ENCODE results near the gene HACL1. TPM values are rescaled to one million over a fixed set of nuclear protein-coding genes. Genes with fewer than 3 reads are reported as not detected.

The HACL1 gene
- polyA plus RNA-seq, 1 donor (not counting 4 experiments of a cell fraction or from before 2014, with no cell fraction given), result 23.1 TPM

DNA sequence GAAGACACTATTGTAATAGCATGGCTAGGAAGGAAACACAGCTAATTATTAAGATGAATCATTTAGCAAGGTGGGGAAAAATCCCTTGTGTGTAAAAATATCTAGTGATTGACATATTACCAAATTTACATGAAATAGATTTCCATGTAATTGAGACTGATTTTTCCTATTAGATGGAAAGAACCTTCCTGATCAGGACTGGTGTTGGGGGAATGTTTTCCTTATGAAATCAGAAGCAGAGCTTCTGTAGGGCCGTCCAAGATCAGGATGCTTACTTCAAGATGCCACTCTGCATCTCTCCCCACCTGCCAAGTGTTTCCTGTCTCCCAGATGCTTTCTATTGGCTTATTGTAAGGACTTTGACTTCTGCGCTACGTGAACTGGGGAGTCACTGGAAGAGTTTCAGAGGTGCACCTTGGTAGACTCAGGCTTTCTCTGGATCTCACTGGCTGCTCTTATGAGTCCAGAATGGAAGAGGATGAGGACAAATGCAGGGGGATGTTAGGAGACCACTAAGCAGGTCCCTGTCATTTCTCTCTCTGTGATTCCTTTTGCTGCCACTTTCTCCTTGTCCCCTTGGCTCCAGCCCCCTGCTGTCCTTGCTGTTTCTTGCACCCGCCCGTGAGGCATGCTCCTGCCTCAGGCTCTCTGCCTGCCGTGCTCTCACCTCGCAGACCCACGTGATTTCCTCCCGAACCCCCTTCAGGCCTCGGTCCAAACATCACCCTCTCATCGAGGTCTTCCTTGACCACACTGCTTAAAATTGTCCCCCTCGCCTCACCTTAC, 30.2 kb upstream of the HACL1 start:
- dilution Hi-C loops (cut with MboI; ENCODE audit: extremely low pct_ligation_motif_present, low sequenced_read_pairs), result no loop called here
- FAIRE-seq, result no peak
- Histone ChIP-seq H3K27me3 (ENCODE audit: control insufficient read depth, extremely low read depth, insufficient read depth, low read length) (no peaks in the 10 kb centered on the region), H3K9me1 (ENCODE audit: control insufficient read depth, extremely low read depth, insufficient read depth, low read length) (no peaks in the 10 kb centered on the region), H2AFZ (ENCODE audit: control insufficient read depth, low read length) (no peak overlapping the region), H3K9me3 (ENCODE audit: control insufficient read depth, low read depth, low read length) (no peaks in the 10 kb centered on the region), H3K4me2 (ENCODE audit: control insufficient read depth, extremely low read depth, insufficient read depth, low read depth, low read length) (peak overlapping the region; percentile 93), H3K79me2 (ENCODE audit: control insufficient read depth, insufficient read depth, low read length) (no peaks in the 10 kb centered on the region), H3K27ac (ENCODE audit: control insufficient read depth, insufficient read depth, low read length) (no peak overlapping the region), H4K20me1 (ENCODE audit: control insufficient read depth, extremely low read depth, insufficient read depth, low read length) (no peaks in the 10 kb centered on the region), H3K9ac (ENCODE audit: control insufficient read depth, extremely low read depth, insufficient read depth, low read length) (no peak overlapping the region), H3K4me3 (ENCODE audit: control insufficient read depth in 2 of 3, extremely low read depth in 1 of 3, insufficient read depth in 2 of 3, low read depth in 1 of 3, low read length in 3 of 3) (no peak overlapping the region), H3K4me1 (ENCODE audit: control insufficient read depth, extremely low read depth, insufficient read depth, low read length) (peaks cover 30% of the 10 kb centered on the region), H3K36me3 (ENCODE audit: control insufficient read depth in 2 of 2, extremely low read depth in 1 of 2, insufficient read depth in 2 of 2, low read length in 2 of 2) (no peaks in the 10 kb centered on the region)
- no peak for DNase-seq (ENCODE audit: low read depth, low spot score)
- TF ChIP-seq, protein P1, sequence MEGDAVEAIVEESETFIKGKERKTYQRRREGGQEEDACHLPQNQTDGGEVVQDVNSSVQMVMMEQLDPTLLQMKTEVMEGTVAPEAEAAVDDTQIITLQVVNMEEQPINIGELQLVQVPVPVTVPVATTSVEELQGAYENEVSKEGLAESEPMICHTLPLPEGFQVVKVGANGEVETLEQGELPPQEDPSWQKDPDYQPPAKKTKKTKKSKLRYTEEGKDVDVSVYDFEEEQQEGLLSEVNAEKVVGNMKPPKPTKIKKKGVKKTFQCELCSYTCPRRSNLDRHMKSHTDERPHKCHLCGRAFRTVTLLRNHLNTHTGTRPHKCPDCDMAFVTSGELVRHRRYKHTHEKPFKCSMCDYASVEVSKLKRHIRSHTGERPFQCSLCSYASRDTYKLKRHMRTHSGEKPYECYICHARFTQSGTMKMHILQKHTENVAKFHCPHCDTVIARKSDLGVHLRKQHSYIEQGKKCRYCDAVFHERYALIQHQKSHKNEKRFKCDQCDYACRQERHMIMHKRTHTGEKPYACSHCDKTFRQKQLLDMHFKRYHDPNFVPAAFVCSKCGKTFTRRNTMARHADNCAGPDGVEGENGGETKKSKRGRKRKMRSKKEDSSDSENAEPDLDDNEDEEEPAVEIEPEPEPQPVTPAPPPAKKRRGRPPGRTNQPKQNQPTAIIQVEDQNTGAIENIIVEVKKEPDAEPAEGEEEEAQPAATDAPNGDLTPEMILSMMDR (optimal IDR thresholded peaks at IDR 0.05 in 1 of 3, IDR thresholded peaks at IDR 0.05 in 1 of 3, conservative IDR thresholded peaks at IDR 0.05 in 1 of 3; ENCODE audit: extremely low read depth in 1 of 3, insufficient read depth in 2 of 3, low read length in 3 of 3), result no peak
- no peak for TF ChIP-seq EZH2 (IDR thresholded peaks at IDR 0.05; ENCODE audit: low read length)

DNA sequence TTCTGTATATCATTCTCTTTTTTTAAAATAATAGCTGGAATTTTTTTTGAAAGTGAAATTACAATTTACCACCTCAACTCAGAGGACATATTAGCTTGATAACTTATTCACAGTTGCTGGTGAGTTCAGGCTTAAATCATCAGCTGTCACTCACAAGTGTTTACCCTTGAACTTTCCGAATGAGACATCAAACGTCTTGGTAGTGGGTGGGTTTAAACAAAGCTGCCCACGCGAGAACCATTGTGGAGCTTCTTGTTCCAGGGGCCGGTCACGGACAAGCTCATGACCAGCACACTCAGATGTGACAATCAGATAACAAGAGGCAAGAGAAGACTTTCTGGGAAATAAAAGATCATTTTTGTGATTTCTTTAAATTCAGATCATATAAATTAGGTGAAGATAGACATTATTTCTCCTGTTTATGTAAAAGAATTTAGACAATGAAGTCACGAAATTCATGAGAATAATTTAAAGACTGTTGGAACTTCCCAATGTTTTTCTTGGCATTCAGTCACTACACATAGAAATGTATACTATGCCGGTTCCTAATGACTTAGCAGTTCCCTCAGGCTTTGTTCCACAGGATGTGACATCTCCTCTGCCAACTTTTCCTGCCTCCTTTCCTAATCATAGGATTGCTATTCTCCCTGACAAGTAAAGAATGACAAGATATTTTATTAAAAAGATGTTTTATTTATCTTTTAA, 29.4 kb upstream of the HACL1 start:
- TF ChIP-seq, protein P1 (optimal IDR thresholded peaks at IDR 0.05 in 1 of 3, IDR thresholded peaks at IDR 0.05 in 1 of 3, conservative IDR thresholded peaks at IDR 0.05 in 1 of 3; ENCODE audit: extremely low read depth in 1 of 3, insufficient read depth in 2 of 3, low read length in 3 of 3), result no peak
- TF ChIP-seq EZH2 (IDR thresholded peaks at IDR 0.05; ENCODE audit: low read length), result no peak
- Histone ChIP-seq H3K36me3 (ENCODE audit: control insufficient read depth in 2 of 2, extremely low read depth in 1 of 2, insufficient read depth in 2 of 2, low read length in 2 of 2) (no peaks in the 10 kb centered on the region), H3K4me2 (ENCODE audit: control insufficient read depth, extremely low read depth, insufficient read depth, low read depth, low read length) (peak overlapping the region; percentile 93), H3K9me3 (ENCODE audit: control insufficient read depth, low read depth, low read length) (no peaks in the 10 kb centered on the region), H3K4me1 (ENCODE audit: control insufficient read depth, extremely low read depth, insufficient read depth, low read length) (peaks cover 23% of the 10 kb centered on the region), H3K4me3 (ENCODE audit: control insufficient read depth in 2 of 3, extremely low read depth in 1 of 3, insufficient read depth in 2 of 3, low read depth in 1 of 3, low read length in 3 of 3) (peak overlapping the region in 2 of 3 experiments; percentile 2 to 54), H2AFZ (ENCODE audit: control insufficient read depth, low read length) (peak overlapping the region; percentile 46), H3K9ac (ENCODE audit: control insufficient read depth, extremely low read depth, insufficient read depth, low read length) (peak overlapping the region; percentile 44), H3K27ac (ENCODE audit: control insufficient read depth, insufficient read depth, low read length) (peak overlapping the region; percentile 71), H3K9me1 (ENCODE audit: control insufficient read depth, extremely low read depth, insufficient read depth, low read length) (no peaks in the 10 kb centered on the region), H4K20me1 (ENCODE audit: control insufficient read depth, extremely low read depth, insufficient read depth, low read length) (no peaks in the 10 kb centered on the region), H3K27me3 (ENCODE audit: control insufficient read depth, extremely low read depth, insufficient read depth, low read length) (no peaks in the 10 kb centered on the region), H3K79me2 (ENCODE audit: control insufficient read depth, insufficient read depth, low read length) (no peaks in the 10 kb centered on the region)
- FAIRE-seq, result peak; percentile 36
- dilution Hi-C loops (cut with MboI; ENCODE audit: extremely low pct_ligation_motif_present, low sequenced_read_pairs), result no loop called here
- DNase-seq (ENCODE audit: low read depth, low spot score), result no peak
